Transverse colon (tissue), 3 donors: ENCODE data around the gene ZFY.

Experiments used
- CTCF ChIP-seq, 5 experiments: fragments of 200-600 bp in 3 of 5; fragments of 450-650 bp in 2 of 5; sonication (generic) in 3 of 5; IDR thresholded peaks; 1 replicate in 2 of 5; 2 replicates in 3 of 5; pipeline ENCODE4 v1.5.1; 2016 to 2017; ENCODE audit warnings: antibody characterized with exemption in 5 of 5, inconsistent platforms in 3 of 5, mild to moderate bottlenecking in 2 of 5, moderate library complexity in 1 of 5
- EP300 ChIP-seq: sonication (generic); formaldehyde crosslinking; IDR thresholded peaks from one replicate; pipeline ENCODE4 v1.6.1; 2017; ENCODE audit warnings: antibody characterized with exemption, low read depth

- TF ChIP-seq EP300 (no peak), CTCF (IDR thresholded peaks at IDR 0.05) (no peak)
Observed at GRCh38 chrY:2937149-2937548, 2.0 kb downstream of the ZFY start.
